GM18498 (cell line): ENCODE data around the gene GSDME.
A peak's percentile ranks its signal among the peaks of the same experiment; 100 is the strongest.
"Not testable (repeated sequence)": the region's sequence is repeated elsewhere in the genome, so short reads cannot be mapped to it uniquely, and the experiment has no call there.

Experiments used
- ATAC-seq: cut with Tn5 transposase; IDR thresholded peaks from one replicate; pipeline ENCODE4 v1.9.1; 2021; ENCODE audit warnings: mild to moderate bottlenecking, moderate library complexity; ENCODE audit not compliant: unreplicated experiment

GSDME gene

DNA sequence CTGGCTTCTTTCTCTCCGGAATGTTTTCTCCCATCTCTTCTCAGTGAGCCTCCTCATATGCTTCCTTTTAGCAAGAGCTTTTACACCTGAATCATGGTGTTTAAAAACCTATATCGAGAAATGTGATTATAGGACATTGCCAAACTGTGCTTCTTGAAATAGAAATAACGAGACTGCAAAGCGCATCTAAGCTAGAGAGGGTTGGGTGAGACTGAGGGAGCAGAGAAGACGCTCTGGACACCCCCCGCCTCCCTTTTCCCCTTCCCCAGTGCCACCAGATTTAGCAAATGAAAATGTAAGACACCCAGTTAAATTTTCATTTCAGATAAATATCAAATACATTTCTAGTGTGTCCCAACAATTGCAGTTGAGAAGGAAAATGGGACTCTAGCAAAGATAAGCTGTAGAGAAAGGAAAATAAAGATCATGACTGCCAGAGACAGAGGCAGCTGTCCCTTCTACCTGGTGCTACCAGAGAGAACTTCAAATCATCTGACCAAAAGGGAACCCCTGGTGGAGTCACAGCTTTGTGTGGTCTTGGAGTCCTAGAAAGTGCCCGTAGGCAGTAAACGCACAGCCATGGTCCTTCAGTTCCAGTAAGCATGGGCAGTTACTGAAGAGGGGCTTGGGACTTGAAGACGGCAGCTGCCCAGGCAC is 14.6 kb downstream of the GSDME start:
- ATAC-seq = no peak

DNA sequence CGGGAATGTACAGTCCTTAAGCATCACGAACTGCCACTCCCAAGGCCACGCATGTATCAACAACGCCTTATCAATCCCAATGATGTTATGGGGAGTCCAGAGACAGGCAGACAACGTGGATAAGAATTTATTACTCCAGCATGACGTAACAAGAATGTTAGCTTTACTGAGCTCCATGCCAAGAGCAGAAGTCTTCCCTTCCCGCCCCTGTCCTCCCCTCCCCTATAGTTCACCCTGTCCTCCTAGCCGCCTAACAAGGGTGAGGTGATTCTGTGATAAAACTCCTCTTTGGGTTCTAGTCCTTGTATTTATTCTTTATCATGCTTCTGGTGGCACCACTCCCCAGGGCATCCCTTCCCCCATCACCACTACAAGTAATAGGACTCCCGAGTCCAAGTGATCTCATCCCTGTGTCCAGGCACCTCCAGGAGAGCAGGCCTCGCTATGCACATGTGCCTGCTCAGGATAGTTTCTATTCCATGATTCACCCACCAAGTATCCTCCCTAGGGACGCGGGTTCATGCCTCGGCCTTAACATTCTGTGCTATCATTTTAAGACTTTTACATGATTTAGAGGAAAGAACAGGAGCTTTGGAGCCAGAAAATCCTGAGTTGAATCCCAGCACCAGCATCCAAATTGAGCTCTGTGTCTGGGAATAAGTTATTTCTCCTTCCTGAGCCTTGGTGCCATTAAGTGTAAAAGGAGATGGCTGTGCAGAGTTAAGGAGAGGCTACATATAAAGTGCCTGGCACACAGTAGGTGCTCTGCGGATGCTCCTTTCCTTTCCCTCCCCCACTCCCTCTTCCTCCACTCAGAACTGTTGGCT is 15.4 kb downstream of the GSDME start:
- no peak for ATAC-seq

DNA sequence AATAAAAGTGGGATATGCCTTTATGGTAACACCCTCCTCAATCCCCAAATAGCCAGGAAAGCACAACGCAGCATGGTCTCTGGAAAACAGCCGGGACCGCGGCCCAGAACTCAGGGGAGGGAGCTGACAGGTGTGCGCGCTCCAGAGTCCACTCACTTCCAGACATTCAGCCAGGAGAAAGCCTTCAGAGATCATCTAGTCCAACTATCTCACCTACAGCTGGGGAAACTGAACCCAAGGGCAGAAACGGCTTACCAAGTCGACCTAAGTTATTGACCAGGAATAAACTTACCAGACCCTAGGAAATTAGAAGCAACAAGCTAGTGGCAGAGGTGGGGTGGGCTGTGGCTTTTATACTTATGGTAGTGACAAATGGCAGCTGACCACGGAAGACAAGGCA is 16.4 kb downstream of the GSDME start:
- no peak for ATAC-seq

DNA sequence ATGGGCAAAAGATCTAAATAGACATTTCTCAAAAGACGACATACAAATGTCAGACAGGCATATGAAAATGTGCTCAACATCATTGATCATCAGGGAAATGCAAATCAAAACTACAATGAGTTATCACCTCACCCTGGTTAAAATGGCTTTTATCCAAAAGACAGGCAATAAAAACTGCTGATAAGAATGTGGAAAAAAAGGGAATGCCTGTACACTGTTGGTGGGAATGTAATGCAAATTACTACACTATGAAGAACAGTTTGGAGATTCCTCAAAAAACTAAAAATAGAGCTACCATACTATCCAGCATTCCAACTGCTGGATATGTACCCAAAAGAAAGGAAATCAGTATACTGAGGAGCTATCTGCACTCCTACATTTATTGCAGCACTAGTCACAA is 18.0 kb downstream of the GSDME start:
- no peak for ATAC-seq

DNA sequence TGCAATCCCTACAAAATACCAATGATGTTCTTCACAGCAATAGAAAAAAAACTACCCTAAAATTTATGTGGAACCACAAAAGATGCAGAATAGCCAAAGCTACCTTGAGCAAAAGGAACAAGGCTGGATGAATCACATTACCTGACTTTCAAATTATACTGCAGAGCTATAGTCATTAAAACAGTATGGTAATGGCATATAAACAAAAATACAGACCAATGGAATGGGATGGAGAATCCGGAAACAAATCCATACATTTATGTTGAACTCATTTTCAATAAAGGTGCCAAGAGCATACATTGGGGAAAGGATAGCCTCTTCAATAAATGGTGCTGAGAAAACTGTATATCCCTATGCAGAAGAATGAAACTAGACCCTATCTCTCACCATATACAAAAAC is 18.7 kb downstream of the GSDME start:
- ATAC-seq = no peak

DNA sequence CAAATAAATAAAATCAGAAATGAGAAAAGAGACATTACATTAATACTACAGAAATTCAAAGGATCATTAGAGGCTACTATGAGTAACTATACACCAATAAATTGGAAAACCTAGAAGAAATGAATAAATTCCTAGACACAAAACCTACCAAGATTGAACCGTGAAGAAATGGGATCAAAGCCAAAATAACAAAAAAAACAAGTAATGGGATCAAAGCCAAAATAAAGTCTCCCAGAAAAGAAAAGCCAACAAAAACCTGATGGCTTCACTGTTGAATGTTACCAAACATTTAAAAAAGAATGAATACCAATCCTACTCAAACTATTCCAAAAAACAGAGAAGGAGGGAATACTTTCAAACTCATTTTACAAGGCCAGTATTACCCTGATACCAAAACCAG is 20.0 kb downstream of the GSDME start:
- no peak for ATAC-seq

DNA sequence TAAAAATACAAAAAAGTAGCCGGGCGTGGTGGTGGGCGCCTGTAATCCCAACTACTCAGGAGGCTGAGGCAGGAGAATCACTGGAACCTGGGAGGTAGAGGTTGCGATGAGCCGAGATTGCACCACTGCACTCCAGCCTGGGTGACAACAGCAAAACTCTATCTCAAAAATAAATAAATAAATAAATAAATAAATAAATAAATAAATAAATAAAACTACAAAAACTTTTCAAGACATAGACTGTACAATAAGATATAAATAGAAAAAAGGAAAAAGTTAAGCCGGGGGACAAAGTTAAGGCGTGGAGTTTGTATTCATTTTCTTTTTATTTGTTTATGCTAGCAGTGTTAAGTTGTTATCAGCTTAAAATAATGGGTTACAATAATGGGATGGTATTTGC is 21.7 kb downstream of the GSDME start:
- not testable (repeated sequence) for ATAC-seq

DNA sequence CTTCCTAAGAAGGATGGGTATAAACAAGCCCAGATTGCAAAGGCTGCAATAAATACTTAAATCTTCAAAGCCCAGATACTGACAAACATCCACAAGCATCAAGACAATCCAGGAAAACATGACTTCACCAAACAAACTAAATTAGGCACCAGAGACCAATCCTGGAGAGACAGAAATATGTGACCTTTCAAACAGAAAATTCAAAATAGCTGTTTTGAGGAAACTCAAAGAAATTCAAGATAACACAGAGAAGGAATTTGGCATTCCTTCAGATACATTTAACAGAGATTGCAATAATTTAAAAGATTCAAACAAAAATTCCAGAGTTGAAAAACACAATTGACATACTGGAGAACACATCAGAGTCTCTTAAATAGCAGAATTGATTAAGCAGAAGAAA is 23.0 kb downstream of the GSDME start:
- no peak for ATAC-seq

DNA sequence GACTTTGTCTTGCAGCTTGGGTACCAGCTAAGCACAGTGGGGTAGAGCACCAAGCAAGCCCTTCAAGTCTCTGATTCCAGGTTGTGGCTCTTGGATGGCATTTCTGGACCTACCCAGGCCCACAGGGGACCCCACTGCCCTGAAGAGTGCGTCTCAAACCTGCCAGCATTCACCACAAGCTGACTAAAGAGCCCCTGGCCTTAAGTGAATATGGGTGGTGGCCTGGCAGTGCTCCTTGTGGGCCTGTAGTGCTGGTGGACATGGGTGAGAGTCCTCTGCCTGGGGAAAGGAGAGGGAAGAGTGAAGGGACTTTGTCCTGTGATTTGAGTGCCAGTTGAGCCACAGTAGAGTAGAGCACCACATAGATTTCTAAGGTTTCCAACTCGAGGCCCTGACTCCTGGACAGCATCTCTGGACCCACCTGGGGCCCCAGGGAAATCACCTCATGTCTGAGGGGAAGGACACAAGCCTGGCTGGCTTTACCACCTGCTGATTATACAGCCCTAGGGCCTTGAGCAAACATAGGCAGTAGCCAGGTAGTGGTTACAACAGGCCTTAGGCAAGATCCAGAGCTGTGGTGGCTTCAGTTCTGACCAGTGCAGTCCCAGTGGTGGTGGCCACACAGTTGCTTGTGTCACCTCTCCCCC is 23.7 kb downstream of the GSDME start:
- ATAC-seq = no peak

DNA sequence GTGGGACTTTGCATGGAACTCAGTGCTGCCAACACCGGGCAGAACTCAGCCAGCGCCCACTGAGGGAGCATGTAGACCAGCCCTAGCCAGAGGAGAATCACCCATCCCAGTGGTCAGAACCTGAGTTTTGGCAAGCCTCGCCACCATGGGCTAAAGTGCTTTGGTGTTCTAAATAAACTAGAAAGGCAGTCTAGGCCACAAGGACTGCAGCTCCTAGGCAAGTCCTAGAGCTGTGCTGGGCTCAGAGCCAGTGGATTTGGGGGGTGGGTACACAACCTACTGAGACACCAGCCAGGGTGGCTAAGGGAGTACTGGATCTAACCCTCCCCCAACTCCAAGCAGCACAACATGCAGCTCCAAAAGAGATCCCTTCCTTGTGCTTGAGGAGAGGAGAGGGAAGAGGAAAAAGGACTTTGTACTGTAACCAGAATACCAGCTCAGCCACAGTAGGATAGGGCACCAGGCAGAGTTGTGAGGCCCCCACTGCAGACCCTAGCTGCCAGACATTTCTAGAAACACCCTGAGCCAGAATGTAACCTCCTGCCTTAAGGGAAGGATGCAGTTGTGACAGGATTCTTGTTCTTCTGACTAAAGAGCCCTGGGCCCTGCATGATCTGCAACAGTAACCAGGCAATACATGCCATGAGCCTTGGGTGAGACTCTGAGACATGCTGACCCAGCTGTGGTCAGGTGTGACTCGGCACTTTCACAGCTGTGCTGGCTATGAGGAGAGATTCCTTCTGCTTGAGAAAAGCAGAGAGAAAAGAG is 24.4 kb downstream of the GSDME start:
- peak; percentile 73 for ATAC-seq

DNA sequence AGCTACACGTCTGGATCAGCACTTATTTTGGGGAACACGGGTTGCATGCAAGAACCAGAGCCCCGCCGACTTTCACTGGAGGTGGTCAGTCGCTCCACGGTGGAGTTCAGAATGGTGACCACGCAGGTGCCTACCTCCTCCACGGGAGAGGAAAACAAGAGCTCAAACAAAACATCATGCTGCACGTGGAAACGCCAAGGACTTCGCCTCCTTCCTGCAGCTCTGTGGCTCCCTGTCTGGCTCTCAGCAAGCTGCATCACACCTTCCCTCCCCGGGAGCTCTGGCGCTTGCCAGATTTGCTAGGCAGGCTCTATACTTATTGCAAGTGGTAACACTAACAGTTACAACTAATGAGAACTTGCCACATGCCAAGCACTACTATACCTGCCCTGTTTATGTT is 26.0 kb downstream of the GSDME start:
- no peak for ATAC-seq

DNA sequence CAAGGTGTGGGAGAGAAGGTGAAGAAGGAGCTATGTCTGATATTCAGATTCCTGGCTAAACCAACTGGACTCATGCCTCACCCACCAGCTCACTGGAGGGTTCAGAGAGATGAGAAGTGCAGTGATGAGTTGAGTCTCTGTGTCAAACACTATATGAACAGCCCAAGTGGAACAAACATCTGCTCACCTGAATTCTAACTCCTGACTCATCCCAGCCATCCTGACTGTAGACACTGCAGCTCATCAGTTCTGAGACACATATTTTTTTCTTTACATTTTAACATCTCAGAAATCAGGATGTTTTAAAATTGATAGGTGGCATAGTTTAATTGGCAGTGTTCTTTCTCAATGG is 27.3 kb downstream of the GSDME start:
- no peak for ATAC-seq

DNA sequence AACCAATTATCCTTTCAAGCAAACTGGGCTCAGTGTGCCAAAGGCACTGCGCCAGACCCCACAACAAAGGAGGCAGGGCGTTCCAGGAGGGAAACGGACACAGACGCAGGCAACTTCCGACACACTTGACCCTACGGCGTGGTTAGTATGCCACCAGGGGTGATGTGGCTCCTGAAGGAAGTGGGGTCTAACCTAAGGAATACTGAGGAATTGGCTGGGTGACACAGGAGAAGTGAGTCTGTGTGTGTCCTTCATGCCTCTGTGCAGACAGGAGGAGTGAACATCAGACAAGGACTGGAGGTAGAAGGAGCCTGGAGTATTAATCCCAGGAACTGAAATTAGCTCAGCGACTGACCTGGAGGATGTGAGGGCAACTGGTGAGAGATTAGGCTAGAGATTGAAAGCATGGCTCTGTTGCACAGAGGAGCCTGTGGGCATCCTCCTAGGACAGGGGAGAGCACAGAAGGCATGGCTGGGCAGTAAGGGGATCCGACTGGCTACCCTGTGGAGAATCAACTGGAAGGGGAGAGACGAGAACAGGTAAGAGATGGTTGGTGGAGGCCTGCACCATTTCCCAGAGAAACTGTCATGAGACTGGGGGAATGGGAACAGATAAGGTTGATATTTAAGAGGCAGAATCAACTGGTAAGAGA is 27.8 kb downstream of the GSDME start:
- no peak for ATAC-seq

DNA sequence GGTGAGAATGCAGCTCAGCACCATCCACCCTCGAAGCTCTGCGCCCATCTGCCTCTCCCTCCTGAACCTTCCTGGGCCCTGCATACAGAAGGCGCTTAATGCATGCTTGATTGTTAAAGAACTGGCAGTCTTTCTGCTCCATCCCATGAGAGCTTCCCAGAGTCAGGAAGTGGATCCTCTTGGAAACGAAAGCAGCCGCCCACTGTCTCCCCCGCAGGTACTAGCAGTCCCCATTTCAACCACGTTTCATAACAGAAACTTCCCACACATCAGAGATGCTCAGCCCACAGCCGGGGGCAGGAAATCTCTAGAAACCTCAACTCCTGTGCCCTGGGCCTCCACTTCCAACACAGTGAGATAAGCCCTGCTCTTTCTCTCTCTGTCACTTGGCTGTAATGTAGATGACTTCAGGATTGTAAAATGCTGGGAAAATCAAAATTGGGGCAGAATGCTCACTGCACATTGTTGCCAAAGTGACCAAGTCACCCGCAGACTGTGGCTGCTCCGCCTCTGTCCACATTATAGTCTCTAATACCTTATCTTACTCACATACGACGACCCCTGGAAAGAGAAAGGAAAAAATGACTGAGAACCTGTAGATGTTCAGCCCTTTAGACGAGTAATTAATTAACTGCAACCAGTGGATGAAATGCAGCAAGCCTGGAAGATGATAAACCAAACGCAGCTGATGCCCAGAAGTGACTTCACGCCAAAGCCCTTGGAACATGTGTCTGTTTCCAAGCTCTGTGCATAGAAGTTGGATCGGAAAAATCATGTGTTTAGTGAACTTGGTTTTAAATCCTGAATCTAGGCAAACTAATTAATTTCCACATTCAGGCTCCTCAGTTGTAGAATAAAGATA is 28.5 kb downstream of the GSDME start:
- ATAC-seq = no peak

DNA sequence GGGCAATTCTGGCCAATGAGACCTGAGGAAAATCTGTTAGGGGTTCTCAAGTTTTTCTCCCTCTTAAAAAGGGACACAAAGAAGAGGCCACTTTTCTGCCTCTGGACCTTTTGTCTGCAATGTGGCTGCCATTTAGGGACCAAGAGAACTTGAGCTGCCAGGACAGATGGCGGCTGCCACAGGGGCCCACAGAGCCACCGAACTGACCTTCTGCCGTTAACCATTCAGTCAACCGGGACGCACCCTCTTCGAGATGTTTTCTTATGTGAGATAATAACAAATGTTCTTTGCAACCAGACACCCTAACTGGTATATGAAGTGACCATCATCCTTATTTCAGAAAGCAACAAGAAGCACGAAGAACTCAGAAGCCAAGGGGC is 29.2 kb downstream of the GSDME start:
- no peak for ATAC-seq

DNA sequence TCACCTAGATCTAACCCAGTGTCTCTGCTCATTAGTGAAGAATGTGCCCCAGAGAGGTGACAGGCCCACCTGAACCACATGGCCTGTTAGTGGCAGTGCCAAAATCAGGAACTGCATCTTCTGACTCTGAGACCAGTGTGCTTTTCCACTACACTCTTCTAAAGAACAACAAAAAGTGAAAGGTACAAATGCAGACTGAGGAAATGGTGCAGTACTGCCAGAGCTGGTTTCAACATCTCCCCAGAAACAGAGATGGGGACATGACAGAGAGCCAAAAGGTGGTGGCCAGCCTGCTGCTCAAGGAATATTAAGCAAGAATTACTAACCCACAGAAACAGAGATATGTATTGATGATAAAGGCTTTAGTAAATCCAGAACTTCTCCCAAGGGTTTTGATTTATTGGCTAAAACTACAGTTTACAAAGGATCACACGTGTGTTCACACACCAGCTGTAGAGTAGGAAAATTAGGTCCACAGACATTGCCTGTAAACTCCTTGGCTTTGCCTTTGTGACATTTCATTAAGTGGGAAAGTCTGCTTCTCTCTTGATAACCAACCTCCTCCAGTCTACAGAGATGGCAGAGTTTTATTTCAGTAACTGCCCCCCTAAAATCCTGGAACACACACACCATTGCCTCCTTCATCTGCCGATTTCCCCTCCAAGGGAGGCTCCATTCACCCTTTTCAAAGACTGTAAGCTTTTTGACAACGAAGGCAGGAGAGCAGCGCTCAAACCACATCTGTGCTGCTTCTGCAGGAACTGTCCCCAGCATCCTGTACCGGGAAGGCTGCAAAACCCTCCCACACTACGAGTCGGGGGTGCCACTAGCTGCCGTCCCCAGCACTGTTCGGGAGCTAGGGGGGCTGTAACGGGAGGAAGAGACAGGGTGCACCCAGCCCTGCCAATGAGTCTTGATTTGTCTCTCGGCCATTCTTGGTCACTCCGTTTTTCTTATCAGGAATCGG is 29.8 kb downstream of the GSDME start:
- ATAC-seq = peak; percentile 84

DNA sequence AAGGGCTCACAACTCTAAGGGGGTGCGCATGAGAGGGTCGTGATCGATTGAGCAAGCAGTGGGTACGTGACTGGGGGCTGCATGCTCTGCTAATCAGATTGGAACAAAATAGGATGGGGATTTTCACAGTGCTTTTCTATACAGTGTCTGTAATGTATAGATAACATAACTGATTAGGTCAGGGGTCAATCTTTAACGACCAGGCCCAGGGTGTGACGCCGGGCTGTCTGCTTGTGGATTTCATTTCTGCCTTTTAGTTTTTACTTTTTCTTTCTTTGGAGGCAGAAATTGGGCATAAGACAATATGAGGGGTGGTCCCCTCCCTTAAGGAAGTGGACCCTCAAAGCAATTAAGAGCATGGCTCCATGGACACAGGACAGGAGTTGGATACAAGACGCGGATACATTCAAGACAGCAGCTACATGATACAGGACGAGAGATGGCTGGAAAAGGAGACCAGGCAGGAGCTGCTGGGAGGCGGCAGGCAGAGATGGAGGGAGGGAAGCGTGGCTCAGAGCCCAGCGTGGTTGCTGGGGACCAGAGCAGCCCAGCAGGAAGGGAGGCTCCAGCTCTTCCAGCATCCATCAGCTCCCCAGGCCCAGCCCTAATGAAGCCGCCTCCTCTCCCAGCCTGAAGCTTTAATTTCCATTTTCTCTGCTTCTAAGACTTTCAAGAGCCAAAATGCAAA is 31.6 kb downstream of the GSDME start:
- ATAC-seq = no peak

DNA sequence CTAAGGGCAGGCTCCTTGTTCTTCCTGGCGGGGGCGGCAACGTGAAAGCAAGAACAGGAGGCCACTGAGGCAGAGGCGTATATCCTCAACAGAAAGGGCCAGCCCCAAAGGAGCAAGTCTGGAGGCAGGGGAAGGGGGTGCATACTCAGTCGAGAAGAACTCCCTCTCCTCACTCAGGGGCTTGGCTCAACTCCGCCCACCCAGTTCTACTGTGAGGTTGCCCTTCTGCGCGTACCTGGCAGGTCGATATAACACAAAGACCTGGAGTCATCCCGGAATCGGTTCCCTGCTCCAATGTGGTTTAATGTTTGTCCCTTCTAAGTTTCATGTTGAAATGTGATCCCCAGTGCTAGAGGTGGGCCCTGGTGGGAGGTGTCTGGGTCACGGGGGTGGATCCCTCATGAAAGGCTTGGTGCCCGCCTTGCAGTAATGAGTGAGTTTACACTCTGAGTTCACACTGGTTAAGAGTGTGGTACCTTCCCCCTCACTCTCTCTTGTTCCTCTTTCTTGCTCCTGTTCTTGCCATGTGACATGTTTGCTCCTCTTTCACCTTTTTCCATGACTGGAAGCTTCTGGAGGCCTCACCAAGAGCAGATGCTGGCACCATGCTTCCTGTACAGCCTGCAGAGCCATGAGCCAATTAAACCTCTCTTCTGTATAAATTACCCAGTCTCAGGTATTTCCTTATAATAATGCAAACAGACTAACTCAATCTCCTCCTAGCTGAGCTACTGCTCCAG is 32.6 kb downstream of the GSDME start:
- ATAC-seq = no peak
